EH (cell line): ENCODE results near the gene GRIN2A.
A peak's percentile ranks its signal among the peaks of the same experiment; 100 is the strongest.

Source experiments
- DNase-seq: peaks from one replicate; pipeline ENCODE4 v3.0.0-alpha.2; 2015; ENCODE audit warnings: low read depth

GRIN2A gene

GRCh38 chr16:10086620-10087019 is 95.6 kb downstream of the GRIN2A start:
- DNase-seq: no peak

- no peak for DNase-seq
Observed at GRCh38 chr16:10085078-10085798, 97.0 kb downstream of the GRIN2A start.

- DNase-seq: no peak
Observed at GRCh38 chr16:10083301-10083700, 98.9 kb downstream of the GRIN2A start.

- peak; percentile 19 for DNase-seq
Observed at GRCh38 chr16:10081201-10081940, 100.9 kb downstream of the GRIN2A start.

- peak; percentile 93 for DNase-seq
Observed at GRCh38 chr16:10080051-10080772, 102.0 kb downstream of the GRIN2A start.

GRCh38 chr16:10078541-10078949 is 103.7 kb downstream of the GRIN2A start:
- no peak for DNase-seq

- no peak for DNase-seq
Observed at GRCh38 chr16:10077861-10078260, 104.4 kb downstream of the GRIN2A start.

GRCh38 chr16:10076037-10076436 is 106.2 kb downstream of the GRIN2A start:
- no peak for DNase-seq

GRCh38 chr16:10070591-10070990 is 111.6 kb downstream of the GRIN2A start:
- DNase-seq: no peak

- DNase-seq: no peak
Observed at GRCh38 chr16:10069374-10069773, 112.9 kb downstream of the GRIN2A start.

GRCh38 chr16:10067835-10068234 is 114.4 kb downstream of the GRIN2A start:
- no peak for DNase-seq

- DNase-seq: no peak
Observed at GRCh38 chr16:10067406-10067805, 114.8 kb downstream of the GRIN2A start.

- DNase-seq: no peak
Observed at GRCh38 chr16:10065019-10065418, 117.2 kb downstream of the GRIN2A start.

- DNase-seq: no peak
Observed at GRCh38 chr16:10048850-10049249, 133.4 kb downstream of the GRIN2A start.

- no peak for DNase-seq
Observed at GRCh38 chr16:10045947-10046346, 136.3 kb downstream of the GRIN2A start.

- no peak for DNase-seq
Observed at GRCh38 chr16:10045291-10045775, 136.9 kb downstream of the GRIN2A start.

- DNase-seq: no peak
Observed at GRCh38 chr16:10040136-10041080, 141.8 kb downstream of the GRIN2A start.

GRCh38 chr16:10039220-10040096 is 142.8 kb downstream of the GRIN2A start:
- peak; percentile 15 for DNase-seq

- DNase-seq: peak; percentile 41
Observed at GRCh38 chr16:10037751-10038150, 144.5 kb downstream of the GRIN2A start.

- DNase-seq: no peak
Observed at GRCh38 chr16:10036956-10037355, 145.3 kb downstream of the GRIN2A start.

- no peak for DNase-seq
Observed at GRCh38 chr16:10033556-10033955, 148.7 kb downstream of the GRIN2A start.
